Endothelial cell (in vitro differentiated cells): ENCODE measurements around the gene NRG2. TPM values are rescaled to one million over a fixed set of nuclear protein-coding genes. Genes with fewer than 3 reads are reported as not detected.

Experiments
- total RNA-seq: library from RNA; stranded (reverse); fragmentation: NEBNext Ultra II Directional; extraction: Animal tissue kit (Norgen Biotek cat#: 25700); gene quantifications from one replicate; pipeline ENCODE4 v1.2.1, GENCODE V29; 2021; ENCODE audit not compliant: unreplicated experiment

The NRG2 gene
- total RNA-seq, 1 donor from 2014 or later: not detected

Other genes with a start within 250 kb of the NRG2 start
- gene PSD2, start 247.5 kb downstream of the NRG2 start, total RNA-seq: 0.15 TPM
- gene PURA, start 70.8 kb upstream of the NRG2 start, total RNA-seq: 6.2 TPM
- 1.3 TPM for gene IGIP, start 82.6 kb upstream of the NRG2 start, total RNA-seq
- gene CYSTM1, start 131.9 kb upstream of the NRG2 start, total RNA-seq: 21.7 TPM